GM18517 (cell line): ENCODE results near the gene PYGO2.

Experiments used
- ATAC-seq: cut with Tn5 transposase; IDR thresholded peaks from one replicate; pipeline ENCODE4 v1.9.1; 2021; ENCODE audit warnings: mild to moderate bottlenecking, moderate library complexity; ENCODE audit not compliant: unreplicated experiment

PYGO2 gene

DNA sequence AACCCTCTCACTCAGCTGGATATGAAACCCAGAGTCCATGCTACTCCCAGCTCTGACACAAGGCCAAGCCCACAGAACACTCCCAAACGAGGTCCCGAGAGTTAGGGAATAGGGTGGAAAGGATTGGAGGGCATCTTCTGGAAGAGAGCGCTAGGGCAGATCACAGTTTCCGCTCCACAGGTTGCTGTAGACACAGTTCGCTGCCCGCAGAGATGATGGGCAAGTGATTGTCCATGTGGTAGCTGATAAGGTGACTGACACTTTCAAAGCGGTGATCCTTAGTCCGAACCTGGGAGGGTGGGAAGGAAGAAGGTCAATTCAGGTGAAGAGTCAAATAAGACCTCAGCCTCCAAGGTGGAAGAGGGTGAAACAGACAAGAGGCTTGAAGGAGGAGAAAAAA lies 2.1 kb upstream of the PYGO2 start:
- ATAC-seq, result no peak

DNA sequence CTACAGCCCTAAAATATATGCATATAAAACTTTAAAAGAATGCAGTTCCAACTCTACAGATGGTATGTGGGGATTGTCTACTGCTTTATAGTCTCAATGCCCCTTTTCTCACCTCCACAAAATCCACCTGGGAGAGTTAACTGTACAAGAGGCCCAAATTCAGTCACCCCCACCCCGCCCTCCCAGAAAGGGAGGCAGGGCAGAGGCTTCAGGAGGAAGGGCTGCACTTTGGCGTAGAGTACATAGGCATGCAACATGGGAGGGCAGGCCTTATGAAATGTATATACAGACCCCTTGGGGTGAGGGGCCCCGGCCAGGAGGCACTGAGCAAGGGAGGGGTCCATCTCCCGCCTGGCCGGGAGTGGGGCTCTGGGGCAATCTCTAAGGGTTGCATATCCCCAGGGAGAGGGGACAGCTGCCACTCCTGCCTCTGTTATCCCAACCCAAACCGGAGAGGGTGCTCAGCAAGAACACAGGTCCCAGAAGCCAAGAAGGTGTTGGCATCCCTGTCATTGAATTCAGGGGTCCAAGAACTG lies 1.3 kb upstream of the PYGO2 start:
- ATAC-seq, result no peak

DNA sequence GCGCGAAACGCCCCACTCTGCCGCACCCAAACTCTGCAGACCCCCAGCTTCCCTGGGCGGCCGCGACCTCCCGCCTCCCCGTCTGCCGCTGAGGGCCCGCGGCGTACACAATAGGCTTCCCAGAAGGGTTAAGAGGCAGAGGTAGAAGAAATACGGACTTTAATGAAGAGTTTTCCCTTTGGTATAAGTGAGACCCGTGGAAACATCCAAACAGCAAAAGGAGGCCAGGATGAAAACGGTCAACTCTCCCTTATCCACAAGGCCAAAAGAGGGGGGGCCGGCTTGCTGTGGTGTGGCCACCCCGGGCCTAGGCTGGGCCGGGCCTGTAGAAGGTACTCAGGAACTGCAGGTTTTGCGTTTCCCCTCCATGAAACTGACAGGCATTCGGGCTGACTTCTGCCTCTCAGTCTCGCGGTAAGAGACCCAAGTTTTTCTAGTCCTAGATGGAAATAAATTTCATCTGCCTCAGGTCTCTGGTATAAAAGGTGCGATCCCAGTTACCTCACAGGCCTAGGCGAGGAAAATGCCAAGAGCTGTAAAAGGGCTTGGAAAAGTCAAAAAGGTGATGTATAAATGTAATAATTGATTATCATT lies 671 bp upstream of the PYGO2 start:
- no peak for ATAC-seq

DNA sequence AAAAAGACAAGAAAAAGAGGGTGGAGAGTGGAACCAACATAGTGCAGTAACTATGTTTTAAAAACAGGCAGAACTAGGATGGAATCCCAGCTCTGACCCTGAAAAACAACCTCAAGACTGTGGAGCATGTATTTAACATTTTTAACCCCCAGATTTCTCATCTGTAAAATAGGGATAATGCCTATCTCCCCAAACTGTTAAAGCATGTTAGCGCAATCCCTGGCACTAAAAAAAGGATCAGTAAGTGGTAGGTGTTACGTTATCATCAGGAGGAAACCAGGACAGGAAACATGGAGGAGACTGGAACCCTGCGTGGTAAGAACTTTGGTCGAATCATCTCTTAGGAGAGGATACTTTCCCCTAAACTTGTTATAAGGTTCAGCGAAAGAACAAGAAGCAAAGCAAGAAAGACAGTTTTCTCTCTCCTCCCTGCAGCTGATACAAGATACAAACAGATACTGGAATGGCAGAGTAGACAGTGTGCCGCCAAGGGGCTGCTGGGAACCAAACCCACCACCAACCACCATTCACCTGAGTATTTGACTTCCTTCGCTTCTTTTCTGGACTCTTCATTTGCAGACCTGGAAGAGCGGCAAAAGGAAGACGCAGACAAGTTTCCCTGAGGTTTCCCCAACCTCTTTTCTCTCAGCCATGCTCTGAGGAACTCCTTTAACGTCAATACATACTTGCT lies 991 bp downstream of the PYGO2 start:
- ATAC-seq, result no peak

DNA sequence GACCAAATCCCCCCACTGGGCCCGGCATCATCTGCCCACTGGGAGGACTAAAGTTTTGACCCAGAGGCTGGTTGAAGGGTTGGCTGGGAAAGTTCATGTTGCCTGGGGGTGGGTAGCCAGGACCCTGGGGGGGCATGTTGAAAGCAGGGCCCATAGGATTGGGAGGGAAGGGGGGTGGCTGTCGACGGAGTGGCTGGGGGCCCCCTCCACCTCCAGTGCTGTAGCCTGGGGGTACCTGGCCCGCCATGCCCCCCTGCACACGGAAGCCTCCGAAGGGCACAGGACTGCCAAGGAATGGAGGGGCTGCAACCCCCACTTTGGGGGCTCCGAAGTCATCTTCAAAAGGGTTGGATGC lies 2.2 kb downstream of the PYGO2 start:
- ATAC-seq, result no peak

DNA sequence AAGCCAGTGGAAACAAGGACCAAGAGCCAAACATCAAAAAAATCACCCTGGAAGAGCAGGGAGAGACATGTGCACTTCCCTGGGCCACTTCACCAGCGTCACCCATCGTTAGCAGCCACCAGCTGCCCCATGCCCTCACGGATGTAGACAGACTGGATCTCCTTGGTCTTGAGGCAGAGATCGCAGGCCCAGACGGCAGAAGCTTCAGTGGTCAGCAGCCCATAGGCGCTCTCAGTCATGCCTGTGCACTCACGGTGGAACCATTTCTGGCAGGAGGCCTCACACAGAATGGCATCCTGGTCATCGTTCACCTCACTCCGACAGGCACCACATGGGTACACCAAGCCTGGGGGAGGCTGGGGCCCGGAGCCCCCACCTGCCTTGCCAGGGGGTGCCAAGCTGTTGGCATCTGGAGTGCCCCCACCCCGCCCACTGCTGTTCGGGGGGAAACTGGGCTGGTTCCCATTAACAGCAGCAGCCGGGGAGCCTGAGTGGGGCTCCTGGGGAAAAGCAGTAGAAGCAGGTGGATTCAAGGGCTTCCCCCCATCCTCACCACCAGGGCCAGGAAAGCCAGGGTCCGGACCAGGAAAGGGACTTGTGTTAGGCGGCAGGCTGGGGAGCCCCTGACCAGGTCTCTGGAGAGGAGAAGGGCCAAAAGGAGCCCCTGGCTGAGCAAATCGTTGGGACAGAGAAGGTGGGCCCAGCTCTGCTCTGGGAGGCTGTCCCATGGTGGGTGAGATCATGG lies 2.7 kb downstream of the PYGO2 start:
- ATAC-seq, result no peak

DNA sequence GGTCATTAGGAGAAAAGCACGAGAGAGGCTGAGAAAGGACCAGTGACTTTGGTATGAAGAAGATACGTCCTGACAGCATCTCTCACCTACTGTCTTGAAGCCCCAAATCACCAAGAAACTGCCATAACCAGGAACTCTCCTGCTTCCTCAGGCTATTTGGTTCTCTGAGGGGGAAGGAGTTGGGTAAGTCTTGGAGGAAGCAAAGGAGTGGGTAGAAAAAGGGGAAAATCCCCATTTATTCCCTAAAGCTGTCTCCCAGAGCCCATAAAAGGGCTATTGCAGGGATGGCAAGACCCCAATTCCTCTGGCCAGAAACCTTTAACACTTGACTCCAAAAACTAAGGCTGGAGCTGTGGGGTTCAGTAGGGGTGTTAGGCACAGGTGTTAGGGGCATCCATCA lies 3.5 kb downstream of the PYGO2 start:
- no peak for ATAC-seq

DNA sequence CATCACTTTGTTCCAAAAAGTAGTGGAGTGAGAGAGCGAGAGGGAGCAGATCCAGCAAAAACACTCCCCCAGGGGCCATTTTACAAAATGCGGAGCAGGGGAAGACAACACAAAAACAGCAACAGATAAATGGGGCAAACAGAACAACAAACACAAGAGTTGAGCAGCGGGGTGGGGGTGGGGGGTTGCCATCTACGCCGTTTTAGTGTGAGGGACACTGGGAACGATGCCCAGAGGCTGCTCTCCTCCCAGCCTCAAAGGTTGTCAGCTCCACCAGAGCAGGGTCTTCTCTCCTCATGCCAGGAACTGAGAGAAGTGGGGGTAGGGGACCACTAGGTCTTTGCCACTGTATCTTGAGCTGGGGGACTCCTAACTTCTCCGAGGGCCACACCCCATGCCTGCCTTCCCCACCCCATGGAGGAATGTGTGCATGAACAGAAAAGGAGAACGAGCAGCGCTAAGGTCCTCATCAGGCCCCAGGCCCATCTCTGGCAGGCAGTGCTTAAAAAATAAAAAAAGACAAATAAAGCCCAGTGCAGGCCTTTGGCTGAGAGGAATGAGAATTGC lies 4.4 kb downstream of the PYGO2 start:
- no peak for ATAC-seq

DNA sequence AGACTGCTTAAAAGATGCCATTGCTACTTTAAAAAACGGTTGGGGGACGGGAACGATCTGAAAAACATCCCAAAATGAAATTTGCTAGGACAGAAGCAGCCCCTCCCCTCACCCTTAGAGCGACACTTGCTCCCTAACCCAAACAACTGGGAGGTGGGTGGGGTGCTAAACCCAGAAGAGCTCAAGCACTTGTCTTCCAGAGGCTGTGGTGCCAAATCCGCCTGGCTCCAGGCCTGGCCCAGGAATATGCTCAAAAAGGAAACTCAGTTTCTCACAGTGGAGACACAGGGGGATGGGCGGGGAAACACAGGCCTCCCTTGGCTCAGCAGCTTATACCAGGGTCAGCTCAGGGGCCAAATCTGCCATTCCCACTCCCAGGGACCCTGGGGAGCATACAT lies 5.0 kb downstream of the PYGO2 start:
- ATAC-seq, result no peak

DNA sequence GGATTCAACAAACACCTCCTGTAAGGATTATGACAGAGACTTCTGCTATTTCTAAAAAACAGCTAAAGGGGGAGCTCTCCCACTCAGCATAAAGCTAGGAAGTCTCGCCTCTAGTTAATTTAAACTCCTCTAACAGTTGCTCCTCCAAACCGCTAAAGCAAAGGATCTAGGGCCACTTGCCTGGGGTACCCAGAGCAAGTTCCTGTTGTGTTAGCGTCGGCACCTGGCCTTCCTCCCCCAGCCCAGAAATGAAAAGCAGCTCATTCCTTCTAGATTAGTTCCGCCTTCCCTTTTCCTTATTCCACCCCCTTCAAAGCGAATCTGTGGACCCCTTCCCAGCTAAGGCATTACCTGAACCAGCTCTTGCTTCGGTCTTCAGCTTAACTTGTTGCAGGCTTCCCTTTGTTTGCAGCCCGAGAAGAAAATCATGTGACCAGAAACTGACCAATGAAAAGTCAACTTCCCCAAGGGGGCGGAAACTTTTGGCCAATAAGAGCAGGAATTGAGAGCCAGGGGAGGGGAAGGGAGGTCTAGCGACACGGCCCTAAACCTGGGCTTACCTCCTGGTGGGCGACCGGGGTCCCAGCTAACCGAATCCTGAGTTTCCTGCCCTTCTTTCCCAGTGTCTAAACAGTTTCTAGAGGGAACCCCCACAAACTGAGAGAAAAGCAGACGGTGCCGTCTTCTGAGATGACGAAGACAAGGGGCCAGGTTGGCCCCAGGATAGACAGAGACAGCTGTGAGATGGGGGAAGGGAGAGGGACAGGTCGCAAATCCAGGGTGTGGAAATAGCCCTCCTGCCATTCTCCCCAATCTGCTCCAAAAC lies 5.7 kb downstream of the PYGO2 start, which contains the start of gene PBXIP1:
PBXIP1 (minus strand) TSS at position 382 of the 826 bp plus-strand sequence. CDS start 2,378 bp downstream, outside the sequence.
- ATAC-seq, result peak; percentile 51

DNA sequence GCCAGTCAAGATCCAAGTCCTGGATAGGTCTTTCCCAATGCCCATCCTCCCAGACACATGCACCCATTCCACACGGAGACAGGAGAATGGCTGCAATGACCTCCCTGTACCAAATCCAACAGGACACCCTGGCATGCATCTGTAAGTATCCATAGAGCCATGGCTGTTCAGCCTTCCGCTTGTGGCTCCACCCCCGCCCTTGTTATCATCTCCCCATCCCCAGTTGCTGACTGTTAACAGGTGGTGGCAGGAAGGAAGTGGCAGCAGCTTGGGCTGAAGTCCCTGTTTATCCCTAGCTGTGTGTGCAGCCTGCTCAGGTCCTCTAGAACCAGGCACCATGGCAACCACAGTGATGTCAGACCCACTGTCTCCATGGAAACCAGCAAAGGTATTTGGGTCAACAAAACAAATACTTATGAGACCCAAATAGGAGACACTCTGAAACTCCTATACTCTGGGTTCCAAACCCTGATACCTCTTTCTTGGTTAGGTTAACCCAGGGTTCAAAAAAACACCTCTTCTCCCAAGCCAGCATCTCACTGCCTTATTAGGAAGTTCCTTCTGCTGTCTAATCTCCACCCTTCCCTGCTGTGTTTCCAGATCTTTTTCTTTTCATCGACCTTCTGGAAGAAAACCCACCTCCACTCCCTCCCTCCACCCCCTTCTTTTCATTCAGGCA lies 6.4 kb downstream of the PYGO2 start:
- peak; percentile 50 for ATAC-seq

DNA sequence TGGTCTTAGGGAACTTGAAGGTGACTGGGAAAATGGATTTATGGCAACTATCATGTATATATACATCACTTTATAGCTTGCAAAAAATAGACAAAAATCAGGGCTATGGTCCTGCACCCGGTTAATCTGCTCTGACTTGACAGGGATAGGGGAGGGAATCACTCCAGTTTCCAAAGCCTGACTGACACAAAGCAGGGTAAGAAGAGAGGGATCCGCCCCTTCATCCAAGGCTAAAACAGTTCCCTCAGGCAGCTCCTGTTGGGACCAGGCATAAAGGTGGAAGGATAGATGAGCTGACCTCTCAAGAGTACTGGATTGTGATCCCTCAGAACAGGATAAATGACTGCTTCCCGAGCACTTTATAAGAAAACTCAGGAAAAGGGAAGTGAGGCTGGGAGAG lies 7.0 kb downstream of the PYGO2 start:
- no peak for ATAC-seq

DNA sequence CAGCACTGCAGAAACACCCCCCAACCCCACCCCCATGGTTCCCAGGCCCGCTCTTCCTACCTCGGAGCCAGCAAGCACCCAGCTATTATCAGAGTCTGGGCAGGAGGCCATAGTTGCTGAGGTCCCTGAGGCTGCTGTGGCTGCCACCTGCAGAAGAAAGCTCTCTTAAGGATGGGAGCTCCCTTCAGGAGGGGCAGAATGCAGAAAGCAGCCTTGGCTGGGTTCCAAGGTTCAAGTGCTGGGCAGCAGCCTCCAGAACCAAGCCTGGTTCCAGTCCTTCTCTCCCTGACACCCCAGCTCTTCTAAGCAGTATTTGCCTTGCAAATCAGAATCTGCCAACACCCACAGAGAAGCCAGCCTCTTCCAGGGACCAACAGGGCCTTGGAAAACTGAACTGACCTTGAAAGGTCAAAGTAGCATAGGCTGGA lies 8.0 kb downstream of the PYGO2 start:
- no peak for ATAC-seq

DNA sequence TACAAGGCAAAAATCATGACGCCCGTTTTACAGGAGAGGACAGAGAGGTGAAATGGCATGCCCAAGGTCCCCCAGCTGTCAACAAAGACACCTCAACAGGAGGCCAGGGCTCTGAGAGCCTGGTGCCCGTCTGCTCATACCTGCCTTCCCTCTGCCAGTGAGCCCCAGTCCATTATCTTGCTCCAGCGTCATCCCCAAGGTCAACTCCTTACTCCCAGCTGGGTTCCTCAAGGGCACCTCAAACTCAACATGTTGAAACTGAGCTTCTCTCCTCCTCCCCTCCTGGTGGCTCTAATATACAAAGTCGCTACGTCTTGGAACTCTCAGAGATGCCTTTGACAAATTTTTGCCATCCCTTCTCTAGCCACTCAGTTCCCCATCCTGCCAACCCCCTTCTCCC lies 8.9 kb downstream of the PYGO2 start:
- ATAC-seq, result no peak

DNA sequence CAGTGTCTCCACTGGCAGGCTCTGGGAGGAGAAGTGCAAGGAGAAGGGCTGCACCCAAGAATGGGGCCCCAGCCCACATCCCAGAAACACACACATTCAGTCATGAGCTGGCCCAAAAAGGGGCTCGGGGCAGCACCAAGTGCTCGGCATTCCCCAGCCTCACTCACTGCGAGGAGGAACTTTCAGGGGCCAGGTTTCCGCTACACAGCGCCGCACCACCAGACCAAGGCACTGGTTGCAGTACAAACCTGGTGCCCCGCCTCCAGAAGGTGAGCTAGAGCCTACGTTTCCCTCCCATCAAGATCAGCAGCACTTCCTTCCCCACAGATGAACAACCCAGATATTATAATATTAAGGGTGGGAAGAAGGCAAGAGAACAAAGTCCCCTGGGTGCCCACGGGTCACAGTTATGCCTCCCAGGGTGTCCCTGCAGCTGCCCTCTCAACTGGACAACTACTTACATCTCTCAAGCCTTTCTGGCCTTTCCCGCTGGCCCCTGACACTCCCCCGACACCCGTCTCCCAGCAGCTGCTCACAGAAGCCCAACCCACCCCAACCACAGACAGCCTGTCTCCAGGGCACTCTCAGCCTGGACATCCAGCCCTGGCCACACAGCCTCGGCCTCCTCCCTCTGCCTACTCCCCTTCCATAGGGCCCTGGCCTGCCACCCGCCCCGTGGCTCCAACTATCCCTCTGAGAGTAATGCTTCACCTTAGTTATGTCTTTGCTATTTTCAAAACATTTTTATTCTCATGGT lies 9.5 kb downstream of the PYGO2 start:
- ATAC-seq, result no peak

DNA sequence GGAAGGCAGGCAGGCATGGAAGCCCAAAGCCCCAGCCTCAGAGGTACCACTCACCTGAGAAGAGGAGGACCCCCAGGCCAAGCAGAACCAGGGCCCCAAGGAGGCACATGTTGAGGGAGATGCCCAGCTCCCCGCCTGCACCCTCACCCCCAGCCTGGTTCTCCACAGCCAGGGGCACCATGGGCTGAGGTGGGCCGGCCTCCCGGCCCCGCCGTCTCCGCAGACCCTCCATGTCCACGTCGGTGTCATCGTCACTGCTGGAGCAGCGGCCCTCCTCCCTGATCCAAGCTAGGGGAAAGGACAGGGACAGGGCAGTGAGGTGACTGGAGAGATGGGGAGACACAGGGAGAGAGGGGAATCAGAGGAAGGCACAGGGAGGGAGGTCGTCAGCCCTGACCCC lies 13.5 kb downstream of the PYGO2 start:
- no peak for ATAC-seq

DNA sequence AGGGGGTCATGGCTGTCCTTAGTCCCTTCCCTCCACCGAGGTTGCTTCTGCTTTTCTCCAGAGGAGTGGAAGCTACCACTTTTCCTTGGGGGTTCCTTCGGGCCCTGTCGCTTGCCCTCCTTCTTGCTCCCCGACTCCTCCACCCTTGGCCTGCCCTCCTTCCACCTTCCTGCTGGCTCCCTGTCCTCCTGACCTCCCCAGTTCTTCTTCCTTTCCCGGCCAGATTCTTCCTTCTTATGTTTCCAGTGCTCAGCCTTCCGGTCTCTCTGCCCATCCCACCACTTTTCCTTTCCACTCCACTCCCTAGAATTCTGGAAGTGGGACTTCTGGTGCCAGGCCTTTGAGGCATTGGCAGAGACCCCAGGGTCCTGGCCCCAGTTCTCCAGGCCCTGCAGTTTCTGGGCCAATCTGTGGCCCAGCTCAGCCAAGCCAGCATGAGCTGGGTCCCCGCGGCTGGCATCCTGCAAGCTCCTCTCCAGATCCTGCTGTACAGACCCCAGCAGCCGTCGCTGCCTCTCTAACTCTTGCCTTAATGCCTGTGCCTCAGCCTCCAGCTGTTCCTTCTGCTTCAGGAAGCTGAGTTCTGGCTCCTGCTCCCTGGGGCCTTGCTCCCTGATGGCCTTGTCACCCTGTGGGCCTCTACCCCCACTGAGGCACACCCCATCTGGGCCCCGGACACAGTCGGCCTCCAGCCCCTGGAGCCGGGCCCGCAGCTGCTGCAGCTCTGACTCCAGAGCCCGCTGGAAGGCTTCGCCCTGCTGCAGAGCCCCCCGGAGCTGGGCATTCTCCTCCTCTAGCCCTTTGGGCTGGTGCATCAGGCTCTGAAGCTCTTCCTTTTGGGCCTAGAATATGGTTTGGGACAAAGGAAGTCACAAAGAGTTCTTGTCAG lies 15.4 kb downstream of the PYGO2 start:
- ATAC-seq, result no peak

DNA sequence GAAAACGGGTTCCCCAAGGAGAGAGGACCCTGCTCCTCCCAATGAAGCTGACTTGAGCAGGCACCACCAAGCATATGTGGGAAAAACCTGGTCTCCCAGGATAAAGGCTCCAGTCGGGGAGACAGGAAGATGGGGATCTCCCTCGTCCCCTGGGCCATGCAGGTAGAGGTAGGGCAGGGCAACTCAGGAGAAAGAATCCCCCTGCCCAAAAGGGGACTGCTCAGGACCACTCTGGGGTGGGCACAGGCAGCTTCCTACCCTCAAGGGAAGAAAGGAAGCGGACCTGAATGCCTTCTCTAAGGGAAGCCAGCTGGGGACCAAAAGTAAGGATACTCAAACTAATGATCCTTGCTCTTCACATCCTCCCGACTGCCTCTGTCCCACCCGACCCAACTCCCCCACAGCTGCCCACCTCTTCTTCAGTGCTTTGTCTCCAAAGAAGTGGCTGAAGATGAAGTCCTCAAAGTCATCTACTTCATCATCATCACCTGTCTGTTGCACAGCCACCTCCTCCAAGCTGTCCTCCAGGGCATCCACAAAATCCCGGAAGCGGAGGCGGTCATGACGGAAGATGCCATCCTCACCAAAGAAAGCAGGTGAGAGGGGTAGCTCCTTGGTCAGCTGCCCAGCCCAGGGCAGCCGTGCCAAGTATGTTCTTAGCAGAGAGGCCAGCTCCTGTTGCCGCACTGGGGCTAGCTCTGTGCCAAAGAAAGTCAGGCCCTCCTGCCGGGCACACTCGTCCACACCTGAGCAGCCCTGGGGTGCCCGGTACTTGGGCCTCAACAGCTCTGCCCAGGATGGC lies 16.2 kb downstream of the PYGO2 start:
- ATAC-seq, result no peak
